GM19468 (cell line): ENCODE data around the gene CTSH.
"Not testable (repeated sequence)": the region's sequence is repeated elsewhere in the genome, so short reads cannot be mapped to it uniquely, and the experiment has no call there.

Experiments
- ATAC-seq: cut with Tn5 transposase; IDR thresholded peaks from one replicate; pipeline ENCODE4 v1.9.1; 2021; ENCODE audit warnings: mild to moderate bottlenecking, moderate library complexity, moderate number of reproducible peaks; ENCODE audit not compliant: unreplicated experiment; ENCODE audit errors: extremely low read depth

The CTSH gene

DNA sequence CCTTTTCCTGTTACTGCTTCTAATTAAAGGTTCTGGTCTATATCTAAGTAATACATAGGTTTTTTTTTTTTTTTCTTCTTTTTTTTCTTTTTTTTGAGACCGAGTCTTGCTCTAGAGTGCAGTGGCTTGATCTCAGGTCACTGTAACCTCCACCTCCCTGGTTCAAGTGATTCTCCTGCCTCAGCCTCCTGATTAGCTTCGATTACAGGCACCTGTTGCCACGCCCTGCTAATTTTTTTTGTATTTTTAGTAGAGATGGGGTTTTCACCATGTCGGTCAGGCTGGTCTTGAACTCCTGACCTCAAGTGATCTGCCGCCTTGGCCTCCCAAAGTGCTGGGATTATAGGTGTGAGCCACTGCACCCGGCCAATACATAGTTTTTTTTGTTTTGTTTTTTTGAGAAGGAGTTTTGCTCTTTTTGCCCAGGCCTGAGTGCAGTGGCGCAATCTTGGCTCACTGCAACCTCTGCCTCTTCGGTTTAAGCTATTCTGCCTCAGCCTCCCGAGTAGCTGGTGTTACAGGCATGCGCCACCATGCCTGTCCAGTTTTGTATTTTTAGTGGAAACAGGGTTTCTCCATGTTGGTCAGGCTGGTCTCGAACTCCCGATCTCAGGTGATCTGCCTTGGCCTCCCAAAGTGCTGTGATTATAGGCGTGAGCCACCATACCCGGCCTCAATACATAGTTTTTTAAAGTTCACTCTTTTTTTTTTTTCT lies 43.9 kb downstream of the CTSH start:
- ATAC-seq, result not testable (repeated sequence)

DNA sequence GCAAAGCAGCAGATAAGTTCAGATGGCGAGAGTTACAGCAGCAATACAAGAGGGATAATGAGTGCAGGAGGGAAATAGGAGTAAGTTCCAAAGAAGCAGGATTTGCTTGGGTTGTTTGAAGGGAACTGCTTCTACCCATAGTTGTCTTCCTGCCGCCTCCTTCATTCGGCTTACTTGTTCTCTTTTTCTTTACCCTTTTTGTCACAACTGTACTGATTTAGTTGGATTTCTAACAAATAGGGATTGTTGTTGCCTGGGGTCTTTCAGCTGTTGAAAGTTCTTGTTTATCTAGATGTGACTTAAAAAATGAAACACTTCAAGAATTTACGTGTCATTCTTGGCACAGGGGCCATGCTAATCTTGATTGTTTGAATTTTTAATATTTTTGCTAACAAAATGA lies 46.3 kb downstream of the CTSH start:
- ATAC-seq, result no peak

DNA sequence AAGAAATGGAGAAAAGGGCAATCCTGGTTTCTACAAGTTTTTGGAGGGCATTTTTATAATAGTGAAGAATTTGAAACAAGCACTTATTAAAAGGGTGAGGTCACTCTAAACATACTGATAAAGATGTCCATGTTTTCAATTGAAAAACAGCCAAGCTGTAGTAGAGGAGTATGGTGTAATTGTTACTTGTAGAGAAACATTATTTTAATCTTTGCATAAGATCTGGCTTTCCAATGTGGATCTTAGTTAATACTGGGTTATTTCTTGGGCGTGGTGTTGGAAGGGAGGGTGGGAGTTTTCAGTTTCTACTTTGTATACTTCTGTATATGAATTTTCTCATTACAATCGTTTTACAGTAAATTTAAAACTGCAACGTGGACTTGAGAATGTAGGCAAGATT lies 49.4 kb downstream of the CTSH start:
- ATAC-seq, result no peak

DNA sequence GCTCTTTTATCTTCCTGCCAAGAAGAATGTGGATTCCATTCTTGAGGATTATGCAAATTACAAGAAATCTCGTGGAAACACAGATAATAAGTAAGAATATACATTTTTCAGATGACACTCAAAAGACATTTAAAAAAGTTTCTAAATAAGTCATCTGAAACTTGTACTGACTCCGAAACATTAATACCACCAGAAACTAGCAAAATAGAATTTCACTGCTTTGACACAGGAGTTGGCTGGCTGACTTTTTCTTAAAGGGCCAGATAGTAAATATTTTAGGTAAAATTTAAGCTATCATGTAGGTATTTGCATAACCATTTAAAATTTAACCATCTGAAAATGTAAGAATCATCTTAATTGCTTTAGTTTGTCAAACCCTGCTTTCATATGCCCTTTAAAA lies 51.3 kb downstream of the CTSH start:
- ATAC-seq, result no peak

DNA sequence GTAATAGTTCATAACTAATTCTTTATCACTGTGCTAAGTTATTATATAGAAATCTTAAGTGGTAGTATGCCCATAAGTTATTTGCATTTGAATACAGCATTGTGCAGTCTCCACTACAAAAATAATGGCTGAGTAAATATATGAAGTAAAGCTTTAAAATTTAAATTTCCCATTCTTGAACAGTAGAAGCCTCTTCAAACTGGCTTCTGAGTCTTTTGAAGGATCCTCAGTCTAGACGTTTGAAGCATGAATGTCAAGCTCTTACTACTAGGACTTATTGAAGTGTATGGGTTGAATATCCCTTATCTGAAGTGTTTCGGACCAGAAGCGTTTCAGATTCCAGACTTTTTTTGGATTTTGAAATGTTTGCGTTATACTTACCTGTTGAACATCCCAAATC lies 55.8 kb downstream of the CTSH start:
- ATAC-seq, result no peak

DNA sequence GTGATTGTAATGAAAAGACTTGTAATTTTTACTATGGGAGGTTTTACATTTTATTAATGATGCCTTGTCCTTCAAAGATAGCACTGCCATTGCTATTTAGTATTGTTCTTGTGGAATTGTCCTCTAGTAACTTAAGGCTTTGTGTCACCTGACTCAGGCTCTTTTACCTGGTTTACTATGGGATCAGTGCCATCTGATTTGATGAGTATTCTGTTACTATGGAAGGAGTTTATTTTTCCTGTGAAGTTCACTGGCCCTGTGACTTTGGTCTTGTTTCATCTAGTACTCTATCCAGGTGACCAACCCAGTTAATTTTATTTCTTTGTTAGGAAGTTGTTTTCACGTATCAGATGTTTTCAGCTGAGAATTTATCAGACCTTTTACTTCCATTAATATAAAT lies 63.2 kb downstream of the CTSH start:
- ATAC-seq, result no peak

DNA sequence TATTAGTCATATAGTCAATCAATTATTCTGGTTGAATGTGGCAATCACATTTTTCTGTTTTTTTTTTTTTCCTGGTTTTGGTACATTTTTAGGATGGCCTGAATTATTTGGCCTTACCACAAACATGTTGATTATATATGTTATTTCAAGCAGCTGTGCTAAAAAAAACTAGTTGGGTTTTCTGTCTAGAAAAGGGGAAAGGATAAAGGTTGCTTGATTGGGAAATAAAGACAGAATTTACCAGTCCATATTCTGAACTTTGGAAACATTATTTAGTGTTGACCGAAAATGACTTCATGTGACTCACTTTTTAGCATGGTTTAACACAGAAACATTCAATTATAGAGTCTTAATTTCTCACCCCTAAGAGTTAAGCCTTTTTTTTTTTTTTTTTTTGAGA lies 64.0 kb downstream of the CTSH start:
- no peak for ATAC-seq

DNA sequence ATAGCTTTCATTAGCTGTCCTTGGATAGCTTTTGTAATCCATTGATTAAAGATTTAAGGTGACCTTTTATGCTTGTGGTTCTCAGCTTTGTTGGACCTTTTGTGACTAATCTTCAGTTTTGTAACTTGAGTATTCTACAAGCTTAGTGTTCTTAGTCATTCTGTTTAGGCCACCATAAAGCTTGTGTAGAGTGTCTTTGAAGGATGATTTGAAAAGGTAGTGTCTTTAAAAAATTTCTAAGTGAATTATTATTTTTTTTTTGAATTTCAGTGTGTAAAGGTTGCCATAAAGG lies 64.7 kb downstream of the CTSH start:
- ATAC-seq, result no peak

DNA sequence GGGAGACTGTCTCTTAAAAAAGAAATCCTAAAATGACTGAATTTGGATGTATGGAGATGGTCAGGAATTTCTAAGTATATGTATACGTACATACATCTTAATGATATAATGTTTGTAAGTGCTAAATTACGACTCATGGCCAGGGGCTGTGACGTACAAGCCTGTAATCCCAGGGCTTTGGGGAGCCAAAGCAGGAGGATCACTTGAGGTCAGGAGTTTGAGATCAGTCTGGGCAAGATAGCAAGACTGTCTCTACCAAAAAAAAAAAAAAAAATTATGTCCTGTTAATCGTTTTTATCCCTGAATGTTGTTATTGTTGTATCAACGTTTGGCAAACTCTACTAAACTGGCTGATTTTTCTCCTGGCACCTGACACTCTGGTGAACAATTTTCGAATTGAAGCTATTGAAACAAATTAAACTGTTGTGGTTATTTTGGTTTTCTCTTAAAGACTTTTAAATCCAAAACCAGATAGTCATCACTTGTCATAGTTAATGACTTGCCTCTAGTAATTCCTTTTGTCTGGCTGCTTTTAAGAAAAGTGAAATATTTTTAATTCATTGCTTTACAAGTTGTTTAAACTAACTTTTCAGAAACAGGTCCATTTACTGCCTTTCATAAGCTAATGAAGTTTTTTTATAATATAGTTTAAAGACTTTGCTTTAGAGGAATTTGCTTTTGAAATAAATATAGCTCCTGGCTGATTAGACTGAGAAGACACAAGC lies 65.2 kb downstream of the CTSH start:
- ATAC-seq, result no peak

DNA sequence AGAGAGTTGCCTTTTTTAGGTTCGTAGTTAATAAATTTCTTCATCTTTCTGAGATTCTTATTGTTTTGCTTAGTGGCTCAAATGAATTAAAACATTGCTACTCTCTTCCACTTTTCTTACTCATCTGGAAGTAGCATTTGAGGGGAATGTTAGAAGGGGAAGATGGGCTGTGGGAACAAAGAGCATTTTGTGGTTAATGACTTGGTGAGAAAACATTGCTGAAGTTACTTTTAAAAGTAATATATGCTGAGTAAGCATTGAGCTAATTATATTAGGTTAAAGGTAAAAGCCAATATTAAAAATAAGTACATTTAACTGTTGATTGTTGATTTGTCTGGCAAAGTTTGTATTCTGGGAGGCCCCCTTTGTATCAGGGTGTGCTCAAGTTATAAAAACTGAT lies 66.5 kb downstream of the CTSH start:
- no peak for ATAC-seq

DNA sequence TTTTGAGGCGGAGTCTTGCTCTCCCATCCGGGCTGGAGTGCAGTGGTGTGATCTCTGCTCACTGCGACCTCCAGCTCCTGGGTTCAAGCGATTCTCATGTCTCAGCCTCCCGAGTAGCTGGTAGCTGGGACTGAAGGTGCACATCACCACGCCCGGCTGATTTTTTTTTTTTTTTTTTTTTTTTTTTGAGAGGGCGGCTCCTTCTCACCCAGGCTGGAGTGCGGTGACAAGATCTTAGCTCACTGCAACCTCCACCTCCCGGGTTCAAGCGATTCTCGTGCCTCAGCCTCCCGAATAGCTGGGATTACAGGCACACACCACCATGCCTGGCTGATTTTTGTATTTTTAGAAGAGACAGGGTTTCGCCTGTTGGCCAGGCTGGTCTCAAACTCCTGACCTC lies 67.9 kb downstream of the CTSH start:
- ATAC-seq, result not testable (repeated sequence)

DNA sequence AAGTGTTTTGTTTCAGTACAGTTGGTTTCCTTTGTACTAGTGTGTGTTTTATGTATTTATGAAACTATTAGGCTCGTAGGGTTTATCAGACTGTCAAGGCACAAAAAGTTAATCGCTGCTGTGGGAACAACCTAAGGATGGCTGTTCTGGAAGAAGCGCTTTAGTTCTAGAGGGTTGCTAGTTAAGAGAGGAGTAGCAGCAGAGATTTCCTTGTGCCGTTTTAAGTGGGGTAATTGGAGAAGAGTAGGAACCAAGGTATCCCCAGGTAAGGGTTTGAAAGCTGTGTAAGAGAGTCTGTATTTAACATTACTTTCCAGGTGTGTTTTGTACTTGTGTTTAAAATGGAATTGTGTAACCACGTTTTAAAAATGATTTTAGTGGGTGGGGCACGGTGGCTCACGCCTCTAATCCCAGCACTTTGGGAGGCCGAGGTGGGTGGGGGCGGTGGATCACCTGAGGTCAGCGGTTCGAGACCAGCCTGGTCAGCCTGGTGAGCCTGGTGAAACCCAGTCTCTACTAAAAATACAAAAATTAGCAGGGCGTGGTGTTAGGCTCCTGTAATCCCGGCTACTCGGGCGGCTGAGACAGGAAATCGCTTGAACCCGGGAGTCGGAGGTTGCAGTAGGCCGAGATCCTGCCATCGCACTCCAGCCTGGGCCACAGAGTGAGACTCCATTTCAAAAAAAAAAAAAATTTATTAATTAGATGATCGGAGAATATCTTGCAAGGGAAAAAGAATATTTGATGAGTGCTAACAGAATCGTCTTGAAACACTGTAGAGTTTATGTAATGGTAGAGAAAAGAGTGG lies 69.5 kb downstream of the CTSH start:
- no peak for ATAC-seq

DNA sequence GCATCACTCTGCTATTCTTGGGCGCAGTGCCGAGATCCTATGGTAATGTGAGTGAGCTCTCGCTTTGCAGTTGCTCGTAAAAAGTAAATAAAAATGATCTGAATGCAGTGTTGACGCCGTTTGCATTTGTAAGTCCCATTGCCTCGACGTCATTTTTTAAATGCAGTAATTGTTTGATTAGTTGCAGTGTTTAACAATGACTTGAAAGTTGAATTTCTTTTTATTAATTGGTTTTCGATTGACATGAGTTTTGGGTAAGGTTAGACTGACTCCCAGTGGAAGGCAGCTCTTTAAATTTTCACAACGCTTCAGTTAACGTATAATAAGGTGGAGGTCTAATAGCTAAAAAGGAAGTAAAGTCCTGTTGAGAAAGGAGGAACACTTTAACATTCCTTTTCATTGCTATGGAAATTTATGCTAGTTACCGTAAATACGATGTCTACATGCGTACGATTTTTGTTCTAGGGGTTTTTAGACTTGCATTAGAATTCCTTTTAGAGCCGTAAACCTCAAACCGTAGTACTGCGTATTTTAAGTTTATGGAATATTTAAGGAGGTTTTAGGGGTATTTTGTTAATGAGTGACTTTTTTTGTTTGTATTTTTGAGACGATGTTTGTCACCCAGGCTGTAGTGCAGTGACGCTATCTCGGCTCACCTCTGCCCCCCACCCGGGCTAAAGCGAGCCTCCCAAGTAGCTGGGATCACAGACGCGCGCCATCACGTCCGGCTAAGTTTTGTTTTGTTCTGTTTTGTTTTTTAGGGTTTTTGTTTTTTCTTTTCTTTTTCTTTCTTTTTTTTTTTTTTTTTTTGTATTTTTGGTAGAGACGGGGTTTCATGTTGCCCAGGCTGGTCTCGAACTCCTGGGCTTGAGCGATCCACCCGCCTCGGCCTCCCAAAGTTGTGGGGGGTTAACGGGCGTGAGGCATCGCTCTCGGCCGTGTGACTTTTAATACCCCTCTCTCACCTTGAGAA lies 70.8 kb downstream of the CTSH start:
- ATAC-seq, result no peak

DNA sequence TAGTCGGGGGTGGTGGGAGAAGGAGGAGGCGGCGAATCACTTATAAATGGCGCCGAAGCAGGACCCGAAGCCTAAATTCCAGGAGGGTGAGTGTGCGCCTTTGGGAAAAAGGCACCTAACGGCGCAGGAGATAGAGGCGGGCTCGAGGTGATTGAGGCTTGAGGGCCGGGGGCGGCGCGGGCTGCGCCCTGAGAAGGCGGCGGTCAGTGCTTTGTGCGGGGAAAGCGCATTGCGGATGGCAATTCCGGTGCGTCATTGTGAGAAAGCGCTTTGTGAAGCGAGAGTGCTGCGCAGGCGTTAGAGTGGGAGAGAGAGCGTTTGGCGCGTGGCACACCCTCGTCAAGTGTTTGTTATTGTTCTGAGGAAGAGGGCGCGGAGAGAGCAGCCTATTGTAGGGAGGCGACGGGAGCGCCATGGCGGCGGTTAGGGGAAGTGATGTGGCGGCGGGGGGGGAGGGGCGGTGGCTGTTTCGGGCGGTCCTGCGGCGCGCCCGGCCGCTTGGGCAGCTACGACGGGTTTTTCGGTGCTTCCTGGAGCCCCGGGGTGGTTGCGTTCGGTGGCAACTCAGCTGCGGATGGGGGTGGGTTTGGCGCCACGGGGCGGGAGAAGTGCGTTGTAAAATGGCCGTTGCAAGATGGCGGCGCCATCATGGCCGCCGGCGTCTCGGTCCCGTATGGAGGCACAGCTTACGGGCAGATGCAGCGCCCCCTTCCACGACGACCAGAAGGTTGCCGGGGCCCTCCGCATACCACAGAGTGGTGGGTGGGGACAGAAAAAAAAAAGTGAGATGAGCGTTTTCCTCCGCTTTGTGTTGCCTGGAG lies 71.7 kb downstream of the CTSH start:
- ATAC-seq, result peak; percentile 44

DNA sequence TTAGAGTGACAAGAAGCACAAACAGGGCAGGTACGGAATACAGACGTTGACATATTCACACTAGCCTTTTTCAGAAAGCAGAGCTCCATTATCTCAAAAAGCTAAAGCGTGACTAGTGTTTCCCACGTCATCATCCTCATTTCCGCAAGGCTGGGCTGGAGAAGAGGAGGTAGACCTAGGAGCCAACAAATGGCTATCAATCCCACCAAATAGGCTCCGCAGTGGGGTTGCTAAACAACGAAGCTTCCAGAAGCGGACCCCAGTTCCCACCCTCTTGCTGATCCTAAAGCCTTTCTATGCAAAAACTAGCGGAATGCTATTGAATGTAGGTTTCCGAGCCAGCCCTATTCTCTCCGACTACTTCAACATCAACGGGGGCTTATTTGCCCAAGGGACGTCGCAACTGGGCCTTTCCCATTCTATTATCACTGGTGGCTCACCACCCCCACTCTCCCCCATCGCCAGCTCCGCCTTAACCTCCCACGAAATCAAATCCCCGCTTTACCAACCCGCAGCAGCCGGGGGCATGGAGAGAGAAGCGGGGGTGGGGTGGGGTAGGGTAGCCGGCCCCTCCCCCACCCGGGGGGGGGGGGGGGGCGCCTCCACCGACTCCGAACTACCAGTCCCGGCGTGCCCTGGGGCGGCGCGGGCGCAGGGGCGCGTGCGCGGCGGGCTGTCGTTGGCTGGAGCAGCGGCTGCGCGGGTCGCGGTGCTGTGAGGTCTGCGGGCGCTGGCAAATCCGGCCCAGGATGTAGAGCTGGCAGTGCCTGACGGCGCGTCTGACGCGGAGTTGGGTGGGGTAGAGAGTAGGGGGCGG lies 72.5 kb downstream of the CTSH start, which contains the start of gene MORF4L1:
TSS of gene MORF4L1 (plus strand) at position 736 of the 817 bp plus-strand sequence. CDS start 128 bp downstream, outside the sequence.
- peak; percentile 72 for ATAC-seq

DNA sequence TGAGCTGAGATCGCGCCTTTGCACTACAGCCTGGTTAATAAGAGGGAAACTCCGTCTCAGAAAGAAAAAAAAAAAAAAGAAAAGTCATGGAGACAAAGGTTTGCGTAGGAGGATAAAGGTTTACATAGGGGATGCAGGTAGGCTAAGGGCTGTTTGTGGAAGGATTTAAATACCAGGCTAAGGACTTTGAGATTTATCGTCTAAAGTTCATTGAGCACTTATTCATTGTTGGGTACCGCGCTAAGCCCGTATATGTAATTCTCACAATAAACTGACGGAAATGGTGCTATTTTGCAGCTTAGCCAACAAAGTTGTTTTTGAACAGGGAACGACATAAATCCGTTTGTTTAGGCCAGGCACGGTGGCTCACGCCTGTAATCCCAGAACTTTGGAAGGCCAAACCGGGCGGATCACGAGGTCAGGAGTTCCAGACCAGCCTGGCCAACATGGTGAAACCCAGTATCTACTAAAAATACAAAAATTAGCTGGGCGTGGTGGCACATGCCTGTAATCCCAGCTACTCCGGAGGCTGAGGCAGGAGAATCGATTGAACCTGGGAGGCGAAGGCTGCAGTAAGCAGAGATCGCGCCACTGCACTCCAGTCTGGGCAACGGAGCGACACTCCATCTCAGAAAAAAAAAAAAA lies 73.2 kb downstream of the CTSH start:
- ATAC-seq, result not testable (repeated sequence)
